MM.1S (cell line): Measurements from ENCODE around the gene EXOSC7.

Source experiments
- DNase-seq: peaks from one replicate; pipeline ENCODE4 v3.0.0-alpha.2; 2015
- H2AFZ ChIP-seq: fragments of 300-600 bp; sonication (generic); 2 replicates; pipeline ENCODE4 v1.6.0; 2016; ENCODE audit warnings: antibody characterized with exemption, low read length
- H3F3A ChIP-seq: fragments of 300-600 bp; sonication (generic); 2 replicates; pipeline ENCODE4 v1.6.1; 2016; ENCODE audit warnings: mild to moderate bottlenecking, antibody characterized with exemption, low read length, moderate library complexity, mixed read lengths; ENCODE audit not compliant: insufficient read depth
- H3K27ac ChIP-seq: fragments of 300-600 bp; sonication (generic); 2 replicates; pipeline ENCODE4 v1.5.1; 2016; ENCODE audit warnings: mild to moderate bottlenecking, low read length
- H3K27me3 ChIP-seq: fragments of 300-600 bp; sonication (generic); replicated peaks from 2 replicates; pipeline ENCODE4 v1.6.0; 2016; ENCODE audit warnings: low read length; ENCODE audit not compliant: insufficient read depth
- H3K36me3 ChIP-seq: fragments of 300-600 bp; sonication (generic); replicated peaks from 2 replicates; pipeline ENCODE4 v1.6.1; 2016; ENCODE audit warnings: mild to moderate bottlenecking, low read length, mixed read lengths; ENCODE audit not compliant: insufficient read depth
- H3K4me1 ChIP-seq: fragments of 300-600 bp; sonication (generic); 2 replicates; pipeline ENCODE4 v1.6.1; 2016; ENCODE audit warnings: low read length, mixed read lengths
- H3K4me2 ChIP-seq: fragments of 300-600 bp; sonication (generic); 2 replicates; pipeline ENCODE4 v1.6.0; 2016; ENCODE audit warnings: low read depth, low read length
- H3K4me3 ChIP-seq: fragments of 300-600 bp; sonication (generic); 2 replicates; pipeline ENCODE4 v1.5.1; 2016; ENCODE audit warnings: low read length, mixed read lengths
- H3K79me2 ChIP-seq: fragments of 300-600 bp; sonication (generic); 2 replicates; pipeline ENCODE4 v1.6.1; 2016; ENCODE audit warnings: mixed run types, low read length, mixed read lengths
- H3K9ac ChIP-seq: fragments of 300-600 bp; sonication (generic); 2 replicates; pipeline ENCODE4 v1.6.1; 2016; ENCODE audit warnings: low read length, mixed read lengths
- H3K9me2 ChIP-seq: fragments of 300-600 bp; sonication (generic); replicated peaks from 2 replicates; pipeline ENCODE4 v1.6.1; 2016; ENCODE audit warnings: mild to moderate bottlenecking, low read length, mixed read lengths; ENCODE audit not compliant: insufficient read depth
- H3K9me3 ChIP-seq: fragments of 300-600 bp; sonication (generic); replicated peaks from 2 replicates; pipeline ENCODE4 v1.6.1; 2016; ENCODE audit warnings: mild to moderate bottlenecking, low read length, mixed read lengths; ENCODE audit not compliant: insufficient read depth
- H4K20me1 ChIP-seq: fragments of 300-600 bp; sonication (generic); 2 replicates; pipeline ENCODE4 v1.6.1; 2016; ENCODE audit warnings: mild to moderate bottlenecking, low read length, moderate library complexity, mixed read lengths; ENCODE audit not compliant: insufficient read depth
- CTCF ChIP-seq: fragments of 300-600 bp; sonication (generic); IDR thresholded peaks from 2 replicates; pipeline ENCODE4 v1.5.1; 2016; ENCODE audit warnings: antibody characterized with exemption, low read length, mixed read lengths
- EZH2 ChIP-seq: fragments of 300-600 bp; sonication (generic); optimal IDR thresholded peaks from 2 replicates; pipeline ENCODE3; 2017; ENCODE audit warnings: low read depth, mild to moderate bottlenecking, antibody characterized with exemption, low read length, mixed read lengths
- EZH2phosphoT487 ChIP-seq: fragments of 300-600 bp; sonication (generic); IDR thresholded peaks from 2 replicates; pipeline ENCODE4 v1.6.1; 2018; ENCODE audit warnings: antibody characterized with exemption, low read length

Gene EXOSC7

GRCh38 chr3:45009868-45010267, 33.8 kb downstream of the EXOSC7 start:
- H3K9ac ChIP-seq, result no peak overlapping the region
- no peaks in the 10 kb centered on the region for H4K20me1 ChIP-seq
- peaks cover 31% of the 10 kb centered on the region for H3K4me1 ChIP-seq
- no peak overlapping the region for H3K27ac ChIP-seq
- no peaks in the 10 kb centered on the region for H3K27me3 ChIP-seq
- no peak for DNase-seq
- H3K79me2 ChIP-seq, result no peaks in the 10 kb centered on the region
- H3K9me3 ChIP-seq, result no peaks in the 10 kb centered on the region
- H3K4me3 ChIP-seq, result no peak overlapping the region
- peaks cover 16% of the 10 kb centered on the region for H3F3A ChIP-seq
- no peaks in the 10 kb centered on the region for H3K9me2 ChIP-seq
- no peaks in the 10 kb centered on the region; the same call in 1 of the 2 replicates for H3K36me3 ChIP-seq
- TF ChIP-seq EZH2phosphoT487 (no peak), EZH2 (no peak), CTCF (no peak)
- no peak overlapping the region for H2AFZ ChIP-seq
- H3K4me2 ChIP-seq, result no peak overlapping the region

- Histone ChIP-seq H3K27ac (peak overlapping the region; percentile 72; the same call in 1 of the 2 replicates), H3F3A (peaks cover 16% of the 10 kb centered on the region), H3K36me3 (no peaks in the 10 kb centered on the region), H3K4me1 (peaks cover 27% of the 10 kb centered on the region), H4K20me1 (no peaks in the 10 kb centered on the region), H3K4me3 (no peak overlapping the region), H3K27me3 (no peaks in the 10 kb centered on the region), H3K4me2 (peak overlapping the region; percentile 27; the same call in 1 of the 2 replicates), H2AFZ (no peak overlapping the region), H3K9me2 (no peaks in the 10 kb centered on the region), H3K79me2 (no peaks in the 10 kb centered on the region), H3K9me3 (no peaks in the 10 kb centered on the region), H3K9ac (no peak overlapping the region)
- no peak for TF ChIP-seq EZH2
- no peak for TF ChIP-seq EZH2phosphoT487
- TF ChIP-seq CTCF, result no peak
- no peak for DNase-seq
These were observed 34.8 kb downstream of the EXOSC7 start for GRCh38 chr3:45010811-45011333.

DNA sequence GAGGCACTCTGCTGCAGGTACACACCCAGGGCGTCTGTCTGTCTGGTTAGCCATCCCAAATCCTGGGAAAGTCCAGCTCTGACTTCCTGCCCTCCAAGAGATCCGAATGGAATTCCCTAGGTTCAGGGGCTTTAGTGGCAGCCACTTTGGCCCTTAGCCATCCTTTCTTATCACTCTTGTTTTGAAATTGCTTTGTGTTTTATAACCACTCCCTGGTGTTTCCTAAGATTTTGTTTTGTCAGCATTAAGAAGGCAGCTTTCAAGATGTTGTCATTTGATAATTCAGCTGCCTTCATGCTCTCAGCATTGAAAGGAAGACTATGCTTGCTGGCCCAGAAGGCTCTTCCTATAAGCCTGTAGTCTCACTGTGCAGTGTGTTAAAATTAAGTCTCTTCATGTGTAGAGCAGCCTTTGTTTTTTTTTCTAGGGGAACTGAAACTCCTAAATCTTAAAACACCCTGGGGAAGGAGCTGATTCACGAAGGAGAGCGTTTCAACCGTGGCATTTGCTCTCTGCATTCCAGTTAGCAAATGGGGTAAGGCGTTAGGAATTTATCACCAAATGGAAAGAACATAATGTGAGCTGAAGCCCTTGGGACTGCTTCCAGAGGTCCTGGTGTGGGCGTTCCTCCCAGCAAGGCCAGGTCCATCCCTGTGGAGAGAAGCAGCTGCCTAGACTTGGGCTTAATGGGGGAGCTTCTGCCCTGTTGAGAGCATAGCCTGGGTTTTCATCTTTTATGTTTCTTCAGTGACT, 35.9 kb downstream of the EXOSC7 start:
- Histone ChIP-seq H3K27ac (peak overlapping the region; percentile 72; the same call in 1 of the 2 replicates), H3K4me2 (peak overlapping the region; percentile 27; the same call in 1 of the 2 replicates), H2AFZ (no peak overlapping the region), H3K9ac (no peak overlapping the region; the same call in 1 of the 2 replicates), H3K4me3 (no peak overlapping the region), H3K27me3 (no peaks in the 10 kb centered on the region), H3K4me1 (peaks cover 27% of the 10 kb centered on the region), H3K79me2 (no peaks in the 10 kb centered on the region), H4K20me1 (no peaks in the 10 kb centered on the region), H3K9me3 (no peaks in the 10 kb centered on the region), H3K9me2 (no peaks in the 10 kb centered on the region), H3F3A (peaks cover 16% of the 10 kb centered on the region), H3K36me3 (no peaks in the 10 kb centered on the region)
- peak; percentile 67 for DNase-seq
- TF ChIP-seq CTCF (no peak), EZH2phosphoT487 (no peak)
